ENCODE data around the gene ETF1. TPM values are rescaled to one million over a fixed set of nuclear protein-coding genes. Genes with fewer than 3 reads are reported as not detected.

ETF1 gene
- total and polyA plus RNA-seq, 4 experiments from 2014 or later, result 31.1 to 46.5 (median 43.9) TPM

DNA sequence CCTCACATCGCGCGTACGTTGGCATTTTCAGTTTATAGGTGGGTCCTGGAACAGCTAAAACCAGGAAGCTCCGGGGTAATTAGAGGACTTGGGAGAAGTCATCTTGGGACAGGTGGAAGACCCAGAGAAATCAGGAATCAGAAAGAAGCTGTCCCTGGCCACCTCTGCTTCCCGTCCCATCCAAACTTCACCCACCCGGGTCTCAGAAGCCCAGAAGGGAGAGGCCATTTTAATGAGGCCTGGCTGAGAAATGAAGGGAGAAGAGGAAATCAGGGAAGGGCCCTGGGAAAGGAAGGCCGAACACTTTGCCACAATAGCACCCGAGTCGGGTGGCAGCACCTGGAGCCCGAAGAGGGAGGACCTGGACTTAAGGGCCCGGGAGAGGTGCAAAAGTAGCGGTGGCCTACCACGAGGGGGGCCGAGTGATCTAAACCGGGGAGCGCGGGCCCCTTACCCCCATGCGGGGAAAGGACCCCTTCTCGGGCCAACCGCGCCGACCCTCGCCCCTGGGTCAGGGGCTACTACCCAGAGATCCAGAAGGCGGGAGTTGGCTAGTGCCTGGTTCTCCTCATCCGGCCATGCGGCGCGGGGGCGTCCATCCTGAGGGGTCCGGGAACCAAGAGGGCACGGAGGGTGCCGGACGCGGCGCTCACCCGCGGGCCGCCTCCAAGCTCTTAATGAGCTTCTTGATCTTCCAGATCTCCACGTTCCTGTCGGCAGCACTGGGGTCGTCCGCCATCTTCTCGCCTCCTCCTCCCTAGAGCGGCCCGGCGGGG lies 668 bp downstream of the ETF1 start:
- CTCF ChIA-PET (ENCODE audit: partially characterized antibody), result interaction anchor here (1.0 to 2.9 kb wide), 8 partner anchors 13 to 860 kb away, joined by 3 to 21 read pairs (median 4); partner anchors contain the start of genes CDC25C, EGR1, HSPA9 and KDM3B

DNA sequence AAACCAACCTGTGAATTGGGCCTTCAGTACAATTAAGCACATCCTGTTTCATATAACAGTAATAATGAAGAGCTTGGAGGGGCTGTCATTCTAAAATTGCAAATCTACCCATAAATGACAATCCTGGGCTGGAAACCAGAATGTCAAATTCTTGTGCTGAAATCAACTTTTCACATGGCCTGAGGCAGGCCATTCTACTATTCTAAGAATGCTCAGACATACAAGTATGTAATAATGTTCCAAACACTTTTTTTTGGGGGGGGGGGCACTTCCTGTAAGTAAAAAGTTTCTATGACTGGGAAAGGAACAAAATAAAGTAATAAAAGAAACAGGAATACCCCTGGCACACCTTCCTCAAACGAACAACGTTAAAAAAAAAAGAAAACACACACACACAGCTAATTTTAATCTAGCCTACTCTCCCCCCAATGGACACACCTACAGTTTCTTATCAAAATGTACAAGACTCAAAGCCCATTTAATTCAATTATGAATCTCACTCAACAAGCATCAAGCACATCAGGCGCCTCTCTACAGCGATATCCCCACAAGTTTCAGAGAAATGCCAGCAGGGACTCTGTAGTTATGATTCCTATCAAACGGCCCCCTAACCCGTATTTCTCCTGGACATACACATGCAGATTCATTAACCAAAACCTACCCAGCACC lies 1.4 kb downstream of the ETF1 start:
- H3K4me1 ChIP-seq (ENCODE audit: insufficient read depth, low read length), result peaks cover 65% of the 10 kb centered on the region
- CTCF ChIA-PET (ENCODE audit: partially characterized antibody), result interaction anchor here (2.9 kb wide), 1 partner anchor 34 kb away, joined by 21 read pairs; the partner anchor contains the start of gene HSPA9

More for the DNA sequence above, 668 bp downstream of the ETF1 start:
- DNase-seq, result peak in 1 of 5 donors; percentile 33
- intact Hi-C loops (cut with micrococcal nuclease), result loop anchor here (1.0 to 2.0 kb wide), 2 partner anchors 92 to 364 kb away; partner anchors contain the start of genes BRD8 and KIF20A
- peak overlapping the region; percentile 95 to 100 (median 100) for H3K4me3 Mint-ChIP-seq
- H3K4me3 ChIP-seq (ENCODE audit: low read length in 2 of 2), result peak overlapping the region; percentile 76 to 83
- no peaks in the 10 kb centered on the region for H3K36me3 ChIP-seq (ENCODE audit: insufficient read depth, low read length)
- peaks cover 65% of the 10 kb centered on the region for H3K4me1 ChIP-seq (ENCODE audit: insufficient read depth, low read length)
- H3K9me3 ChIP-seq (ENCODE audit: control insufficient read depth in 1 of 2, low read length in 2 of 2), result no peaks in the 10 kb centered on the region
- H3K27ac ChIP-seq (ENCODE audit: low read depth, low read length), result peak overlapping the region; percentile 100
- H3K27ac Mint-ChIP-seq, result peak overlapping the region; percentile 99 to 100 (median 100)
- H3K36me3 Mint-ChIP-seq, result peaks cover 0 to 36% of the 10 kb centered on the region in 2 donors
- POLR2A ChIA-PET (ENCODE audit: partially characterized antibody), result interaction anchor here (0.6 to 3.9 kb wide), 22 partner anchors 10 to 1023 kb away, joined by 3 to 124 read pairs (median 7); partner anchors contain the start of genes BRD8, CDC25C, EGR1 and FAM53C
- peaks cover 0 to 4% (median 0%) of the 10 kb centered on the region in 8 donors for H3K9me3 Mint-ChIP-seq
- H3K27me3 ChIP-seq (ENCODE audit: insufficient read depth, low read length), result no peaks in the 10 kb centered on the region
- peaks cover 44 to 83% (median 68%) of the 10 kb centered on the region in 4 donors for H3K4me1 Mint-ChIP-seq
- no peaks in the 10 kb centered on the region for H3K27me3 Mint-ChIP-seq

DNA sequence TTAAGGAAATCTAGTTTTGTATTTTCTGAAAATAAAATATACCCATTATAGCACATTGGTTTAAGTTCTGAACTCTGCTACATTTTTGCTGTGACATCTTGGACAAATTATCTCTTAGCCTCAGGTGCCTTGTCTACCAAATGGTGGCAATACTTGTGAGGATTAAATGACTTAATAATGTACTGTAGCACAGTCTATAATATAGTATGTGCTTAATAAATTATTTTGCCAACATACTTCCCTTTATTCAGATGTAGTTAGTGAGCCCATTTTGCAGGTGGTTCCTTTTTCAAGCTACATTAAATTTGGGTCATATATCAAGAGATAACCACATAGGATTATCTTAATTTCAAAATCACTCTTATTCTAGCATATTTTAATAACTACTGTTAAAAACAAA lies 3.2 kb downstream of the ETF1 start:
- peaks cover 57% of the 10 kb centered on the region for H3K4me1 ChIP-seq (ENCODE audit: insufficient read depth, low read length)
- peak overlapping the region in 2 of 8 donors; percentile 63 to 66 for H3K4me3 Mint-ChIP-seq
- H3K27me3 ChIP-seq (ENCODE audit: insufficient read depth, low read length), result no peaks in the 10 kb centered on the region
- H3K27me3 Mint-ChIP-seq, result no peaks in the 10 kb centered on the region
- H3K4me3 ChIP-seq (ENCODE audit: low read length in 2 of 2), result no peak overlapping the region
- H3K4me1 Mint-ChIP-seq, result peaks cover 46 to 84% (median 66%) of the 10 kb centered on the region in 4 donors
- peaks cover 0 to 4% (median 0%) of the 10 kb centered on the region in 8 donors for H3K9me3 Mint-ChIP-seq
- peak overlapping the region in 1 of 7 donors; percentile 100 for H3K27ac Mint-ChIP-seq
- ChIA-PET CTCF (ENCODE audit: partially characterized antibody) (no interaction called here), POLR2A (ENCODE audit: partially characterized antibody) (no interaction called here)
- peaks cover 0 to 46% of the 10 kb centered on the region in 2 donors for H3K36me3 Mint-ChIP-seq
- no peak overlapping the region for H3K27ac ChIP-seq (ENCODE audit: low read depth, low read length)
- intact Hi-C loops (cut with micrococcal nuclease), result no loop called here
- DNase-seq, result no peak
- H3K9me3 ChIP-seq (ENCODE audit: control insufficient read depth in 1 of 2, low read length in 2 of 2), result no peaks in the 10 kb centered on the region
- no peaks in the 10 kb centered on the region for H3K36me3 ChIP-seq (ENCODE audit: insufficient read depth, low read length)

More for the DNA sequence above, 1.4 kb downstream of the ETF1 start:
- H3K4me3 ChIP-seq (ENCODE audit: low read length in 2 of 2), result peak overlapping the region; percentile 76 to 83
- peak overlapping the region; percentile 100 for H3K27ac ChIP-seq (ENCODE audit: low read depth, low read length)
- intact Hi-C loops (cut with micrococcal nuclease), result loop anchor here (1.0 to 2.0 kb wide), 2 partner anchors 91 to 363 kb away; partner anchors contain the start of genes BRD8 and KIF20A
- Mint-ChIP-seq H3K36me3 (peaks cover 0 to 41% of the 10 kb centered on the region in 2 donors), H3K4me3 (peak overlapping the region; percentile 95 to 100 (median 100)), H3K27ac (peak overlapping the region; percentile 99 to 100 (median 100)), H3K27me3 (no peaks in the 10 kb centered on the region), H3K9me3 (peaks cover 0 to 4% (median 0%) of the 10 kb centered on the region in 8 donors), H3K4me1 (peaks cover 50 to 86% (median 71%) of the 10 kb centered on the region in 4 donors)
- POLR2A ChIA-PET (ENCODE audit: partially characterized antibody), result interaction anchor here (0.9 to 3.9 kb wide), 7 partner anchors 9 to 116 kb away, joined by 3 to 124 read pairs (median 22); partner anchors contain the start of genes EGR1 and HSPA9
- H3K9me3 ChIP-seq (ENCODE audit: control insufficient read depth in 1 of 2, low read length in 2 of 2), result no peaks in the 10 kb centered on the region
- H3K36me3 ChIP-seq (ENCODE audit: insufficient read depth, low read length), result no peaks in the 10 kb centered on the region
- H3K27me3 ChIP-seq (ENCODE audit: insufficient read depth, low read length), result no peaks in the 10 kb centered on the region
- no peak for DNase-seq

DNA sequence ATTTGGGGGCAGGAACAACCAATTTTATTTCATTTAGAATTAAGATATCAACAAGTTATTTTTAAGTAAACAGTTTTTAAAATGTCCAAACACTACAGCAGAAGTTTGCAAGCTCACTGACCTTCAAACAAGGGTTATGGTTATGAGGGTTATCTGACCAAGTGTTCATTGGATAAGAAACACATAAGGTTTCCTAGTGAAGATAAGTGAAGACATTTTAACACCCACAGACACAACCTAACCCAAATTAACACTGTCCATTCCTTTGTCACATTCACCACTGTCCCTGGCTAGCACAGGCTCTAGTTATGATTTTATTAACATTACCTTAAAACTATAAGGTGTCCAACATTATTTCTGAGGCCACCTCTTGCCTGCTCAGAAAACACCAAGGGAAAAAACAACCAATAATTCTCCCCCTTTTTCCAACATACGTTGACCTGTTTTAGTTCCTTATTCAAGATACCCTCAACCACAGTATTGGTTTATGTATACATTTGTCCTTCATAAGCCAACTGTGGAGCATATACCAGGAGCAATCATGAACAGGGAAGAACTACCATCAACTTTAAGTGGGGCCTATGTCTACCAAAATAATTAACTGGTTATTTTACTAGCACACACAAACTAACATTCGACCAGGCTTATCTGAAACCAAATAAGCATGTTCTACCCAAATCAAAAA lies 4.0 kb downstream of the ETF1 start:
- peaks cover 50% of the 10 kb centered on the region for H3K4me1 ChIP-seq (ENCODE audit: insufficient read depth, low read length)
- Mint-ChIP-seq H3K27me3 (no peaks in the 10 kb centered on the region), H3K9me3 (peaks cover 0 to 4% (median 0%) of the 10 kb centered on the region in 8 donors), H3K27ac (peak overlapping the region in 4 of 7 donors; percentile 25 to 100 (median 45)), H3K4me3 (no peak overlapping the region), H3K36me3 (peaks cover 0 to 49% of the 10 kb centered on the region in 2 donors), H3K4me1 (peaks cover 45 to 84% (median 64%) of the 10 kb centered on the region in 4 donors)
- ChIA-PET CTCF (ENCODE audit: partially characterized antibody) (no interaction called here), POLR2A (ENCODE audit: partially characterized antibody) (no interaction called here)
- no peaks in the 10 kb centered on the region for H3K27me3 ChIP-seq (ENCODE audit: insufficient read depth, low read length)
- DNase-seq, result no peak
- H3K36me3 ChIP-seq (ENCODE audit: insufficient read depth, low read length), result no peaks in the 10 kb centered on the region
- H3K4me3 ChIP-seq (ENCODE audit: low read length in 2 of 2), result no peak overlapping the region
- H3K9me3 ChIP-seq (ENCODE audit: control insufficient read depth in 1 of 2, low read length in 2 of 2), result no peaks in the 10 kb centered on the region
- no peak overlapping the region for H3K27ac ChIP-seq (ENCODE audit: low read depth, low read length)
- intact Hi-C loops (cut with micrococcal nuclease), result no loop called here

DNA sequence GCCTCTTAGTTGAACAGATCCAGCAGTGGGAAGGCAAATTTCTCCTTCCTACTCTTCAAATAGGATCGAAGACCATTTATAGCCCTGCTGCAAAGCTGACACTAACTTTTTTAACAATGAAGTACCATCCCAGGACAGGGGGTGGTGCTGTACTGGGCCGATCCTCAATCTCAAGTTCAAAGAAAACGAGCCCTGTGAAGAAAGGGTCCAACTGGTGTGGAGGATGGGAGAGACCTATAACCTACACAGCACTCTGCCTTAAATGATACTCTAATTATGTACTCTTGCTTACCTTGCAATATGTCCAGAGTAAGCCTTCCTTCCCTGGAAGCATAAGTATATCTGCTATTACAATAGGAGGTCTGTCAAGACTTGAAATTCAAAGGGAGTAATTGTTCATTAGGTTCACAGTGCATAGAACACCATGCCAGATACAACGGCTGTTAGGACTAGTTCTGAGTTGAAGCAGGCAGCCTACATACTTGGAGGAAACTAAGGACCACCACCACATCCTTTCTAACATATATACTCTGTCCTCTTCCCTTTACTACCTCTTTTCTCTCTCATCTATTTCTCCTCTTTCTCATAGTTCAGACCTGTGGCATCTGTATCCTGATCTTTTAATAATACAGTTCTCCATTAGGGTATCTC lies 6.2 kb downstream of the ETF1 start:
- no peaks in the 10 kb centered on the region for H3K9me3 ChIP-seq (ENCODE audit: control insufficient read depth in 1 of 2, low read length in 2 of 2)
- Mint-ChIP-seq H3K4me3 (peak overlapping the region in 2 of 8 donors; percentile 3 to 35), H3K4me1 (peaks cover 57 to 86% (median 72%) of the 10 kb centered on the region in 4 donors), H3K36me3 (peaks cover 5 to 47% of the 10 kb centered on the region in 2 donors), H3K27me3 (no peaks in the 10 kb centered on the region), H3K9me3 (peaks cover 0 to 1% (median 0%) of the 10 kb centered on the region in 8 donors), H3K27ac (peak overlapping the region in 5 of 7 donors; percentile 44 to 64 (median 56))
- H3K4me1 ChIP-seq (ENCODE audit: insufficient read depth, low read length), result peaks cover 50% of the 10 kb centered on the region
- H3K27me3 ChIP-seq (ENCODE audit: insufficient read depth, low read length), result no peaks in the 10 kb centered on the region
- no peak overlapping the region for H3K4me3 ChIP-seq (ENCODE audit: low read length in 2 of 2)
- CTCF ChIA-PET (ENCODE audit: partially characterized antibody), result no interaction called here
- POLR2A ChIA-PET (ENCODE audit: partially characterized antibody), result no interaction called here
- H3K36me3 ChIP-seq (ENCODE audit: insufficient read depth, low read length), result no peaks in the 10 kb centered on the region
- DNase-seq, result peak in 2 of 5 donors; percentile 14 to 21
- intact Hi-C loops (cut with micrococcal nuclease), result no loop called here
- no peak overlapping the region for H3K27ac ChIP-seq (ENCODE audit: low read depth, low read length)

DNA sequence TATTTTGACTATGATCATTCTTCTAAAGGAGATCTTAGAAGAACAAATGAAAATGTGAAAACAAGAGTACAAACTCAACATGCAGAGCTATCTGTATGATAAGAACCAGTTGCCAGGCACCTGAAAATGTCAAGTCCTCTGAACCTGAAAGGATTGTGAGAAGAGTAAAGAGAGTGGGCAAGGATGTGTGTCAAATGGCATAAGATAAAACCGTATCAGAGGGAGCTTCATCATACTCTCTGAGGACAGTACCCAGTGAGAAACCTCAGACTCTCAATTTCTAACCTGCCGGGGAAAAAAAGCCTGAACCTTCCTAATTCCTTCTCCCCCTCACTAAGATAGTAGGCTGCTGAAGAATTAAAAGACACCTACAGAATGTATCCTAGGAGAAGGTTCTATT lies 6.8 kb downstream of the ETF1 start:
- Mint-ChIP-seq H3K27me3 (no peaks in the 10 kb centered on the region), H3K9me3 (peaks cover 0 to 1% (median 0%) of the 10 kb centered on the region in 8 donors), H3K27ac (peak overlapping the region in 3 of 7 donors; percentile 38 to 64 (median 58)), H3K36me3 (peaks cover 5 to 48% of the 10 kb centered on the region in 2 donors), H3K4me3 (no peak overlapping the region), H3K4me1 (peaks cover 54 to 84% (median 70%) of the 10 kb centered on the region in 4 donors)
- Histone ChIP-seq H3K27ac (ENCODE audit: low read depth, low read length) (no peak overlapping the region), H3K36me3 (ENCODE audit: insufficient read depth, low read length) (no peaks in the 10 kb centered on the region), H3K9me3 (ENCODE audit: control insufficient read depth in 1 of 2, low read length in 2 of 2) (no peaks in the 10 kb centered on the region), H3K27me3 (ENCODE audit: insufficient read depth, low read length) (no peaks in the 10 kb centered on the region), H3K4me3 (ENCODE audit: low read length in 2 of 2) (no peak overlapping the region), H3K4me1 (ENCODE audit: insufficient read depth, low read length) (peaks cover 44% of the 10 kb centered on the region)
- POLR2A ChIA-PET (ENCODE audit: partially characterized antibody), result no interaction called here
- CTCF ChIA-PET (ENCODE audit: partially characterized antibody), result no interaction called here
- DNase-seq, result no peak
- intact Hi-C loops (cut with micrococcal nuclease), result no loop called here
